KG1 (cell line): ENCODE data around the gene THOC6.
"Not testable (repeated sequence)": the region's sequence is repeated elsewhere in the genome, so short reads cannot be mapped to it uniquely, and the experiment has no call there.

Experiments used
- DNase-seq: peaks from one replicate; lab custom pipeline; 2025; lab: John Stamatoyannopoulos, UW

The THOC6 gene

DNA sequence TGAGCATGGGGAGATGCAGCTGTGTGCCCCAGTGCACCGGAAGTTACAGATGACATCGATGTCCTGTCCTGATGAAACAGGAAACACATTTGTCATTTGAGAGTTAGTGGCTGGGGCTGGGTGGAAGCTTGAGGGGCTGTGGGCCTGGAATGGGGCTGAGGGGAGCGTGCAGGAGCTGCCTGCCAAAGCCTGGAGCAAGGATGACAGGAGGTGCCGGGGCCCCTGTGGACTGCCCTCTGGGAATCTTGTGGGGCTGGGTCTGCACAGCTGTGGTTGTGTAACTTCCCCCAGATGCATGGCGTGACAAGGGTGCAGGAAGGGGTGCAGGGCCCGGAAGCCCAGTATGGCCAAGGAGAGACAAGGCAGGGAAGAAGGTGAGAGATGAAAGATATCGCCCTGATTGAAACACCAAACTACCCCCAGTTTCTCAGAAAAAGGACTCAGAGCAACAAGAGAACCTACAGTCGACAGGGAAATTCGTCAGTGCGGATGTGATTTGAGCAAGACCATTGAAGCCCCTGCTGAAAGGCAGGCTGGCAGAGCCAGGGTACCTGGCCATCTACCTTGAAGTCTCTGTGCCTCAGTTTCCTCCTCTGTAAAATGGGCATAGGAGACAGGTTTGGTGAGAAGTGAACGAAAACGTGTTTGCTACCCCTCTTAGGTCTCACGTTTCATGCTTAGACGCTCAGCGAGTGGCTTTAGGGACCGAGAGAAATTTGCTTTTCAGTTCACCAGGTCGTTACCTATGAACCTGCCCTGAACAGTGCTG is 31.3 kb downstream of the THOC6 start:
- peak; percentile 58 for DNase-seq

GRCh38 chr16:3055734-3056115 is 31.9 kb downstream of the THOC6 start:
- DNase-seq = not testable (repeated sequence)

DNA sequence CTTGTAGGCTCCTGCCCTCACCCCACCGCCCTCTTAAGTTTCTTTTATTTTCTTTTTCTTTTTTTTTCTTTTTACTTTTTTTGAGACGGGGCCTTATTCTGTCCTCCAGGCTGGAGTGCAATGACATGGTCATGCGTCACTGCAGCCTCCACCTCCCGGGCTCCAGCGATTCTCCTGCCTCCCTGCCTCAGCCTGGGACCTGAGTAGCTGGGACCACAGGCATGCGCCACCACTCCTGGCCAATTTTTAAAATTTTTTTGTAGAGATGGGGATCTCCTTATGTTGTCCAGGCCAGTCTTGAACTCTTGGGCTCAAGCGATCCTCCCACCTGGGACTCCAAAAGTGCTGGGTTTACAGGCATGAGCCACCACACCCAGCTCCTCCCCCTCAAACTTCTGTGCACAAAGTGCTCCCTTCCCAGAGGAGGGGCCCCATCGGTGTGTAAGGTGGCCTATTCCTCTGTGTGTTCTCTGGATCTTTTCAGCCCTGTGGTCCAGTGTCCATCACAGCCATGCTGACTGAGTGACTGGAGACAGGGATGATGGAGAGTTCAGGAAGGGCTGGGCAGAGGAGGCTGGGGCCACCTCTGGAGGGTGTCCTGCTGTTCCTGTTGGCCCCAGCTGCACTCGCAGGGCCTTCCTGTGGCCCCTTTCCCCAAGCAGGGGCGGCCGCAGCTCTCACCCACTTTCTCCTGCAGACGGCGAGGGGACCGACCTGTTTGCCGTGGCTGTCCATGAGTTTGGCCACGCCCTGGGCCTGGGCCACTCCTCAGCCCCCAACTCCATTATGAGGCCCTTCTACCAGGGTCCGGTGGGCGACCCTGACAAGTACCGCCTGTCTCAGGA is 32.7 kb downstream of the THOC6 start:
- DNase-seq = no peak

DNA sequence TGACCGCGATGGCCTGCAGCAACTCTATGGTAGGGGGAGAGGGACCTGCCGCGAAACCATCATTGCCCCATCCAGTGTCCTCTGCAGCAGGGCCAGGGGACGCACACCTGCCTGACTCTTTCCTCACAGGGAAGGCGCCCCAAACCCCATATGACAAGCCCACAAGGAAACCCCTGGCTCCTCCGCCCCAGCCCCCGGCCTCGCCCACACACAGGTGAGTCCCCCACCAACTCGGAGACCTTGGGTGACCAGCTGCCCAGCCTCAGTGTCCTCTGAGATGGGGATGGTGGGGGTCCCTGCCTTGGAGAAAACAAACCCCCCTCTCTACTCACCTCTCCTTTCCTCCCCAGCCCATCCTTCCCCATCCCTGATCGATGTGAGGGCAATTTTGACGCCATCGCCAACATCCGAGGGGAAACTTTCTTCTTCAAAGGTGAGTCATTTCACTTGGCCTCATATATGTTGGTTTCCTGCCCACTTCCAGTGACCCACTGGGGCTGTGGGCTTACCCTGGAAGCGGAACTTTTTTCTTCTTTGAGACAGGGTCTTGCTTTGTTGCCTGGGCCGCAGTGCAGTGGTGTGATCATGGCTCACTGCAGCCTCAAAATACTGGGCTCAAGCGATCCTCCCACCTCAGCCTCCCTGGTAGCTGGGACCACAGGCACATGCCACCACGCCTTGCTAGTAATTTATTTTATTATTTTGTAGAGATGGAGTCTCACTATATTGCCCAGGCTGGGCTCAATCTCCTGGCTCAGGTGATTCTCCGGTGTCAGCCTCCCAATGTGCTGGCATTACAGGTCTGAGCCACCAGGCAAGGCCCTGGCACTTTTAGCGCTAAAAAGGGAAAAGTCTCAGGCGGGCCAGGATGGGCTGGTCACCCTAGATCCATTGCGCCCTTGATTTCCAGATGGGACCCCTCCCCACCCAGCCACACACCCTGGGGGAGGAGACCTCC is 33.6 kb downstream of the THOC6 start:
- DNase-seq = no peak

- DNase-seq = no peak
These were observed 34.5 kb downstream of the THOC6 start for GRCh38 chr16:3058139-3059030.

- peak; percentile 77 for DNase-seq
These were observed 35.3 kb downstream of the THOC6 start for GRCh38 chr16:3059041-3059722.

- DNase-seq = no peak
These were observed 35.9 kb downstream of the THOC6 start for GRCh38 chr16:3059723-3060242.

DNA sequence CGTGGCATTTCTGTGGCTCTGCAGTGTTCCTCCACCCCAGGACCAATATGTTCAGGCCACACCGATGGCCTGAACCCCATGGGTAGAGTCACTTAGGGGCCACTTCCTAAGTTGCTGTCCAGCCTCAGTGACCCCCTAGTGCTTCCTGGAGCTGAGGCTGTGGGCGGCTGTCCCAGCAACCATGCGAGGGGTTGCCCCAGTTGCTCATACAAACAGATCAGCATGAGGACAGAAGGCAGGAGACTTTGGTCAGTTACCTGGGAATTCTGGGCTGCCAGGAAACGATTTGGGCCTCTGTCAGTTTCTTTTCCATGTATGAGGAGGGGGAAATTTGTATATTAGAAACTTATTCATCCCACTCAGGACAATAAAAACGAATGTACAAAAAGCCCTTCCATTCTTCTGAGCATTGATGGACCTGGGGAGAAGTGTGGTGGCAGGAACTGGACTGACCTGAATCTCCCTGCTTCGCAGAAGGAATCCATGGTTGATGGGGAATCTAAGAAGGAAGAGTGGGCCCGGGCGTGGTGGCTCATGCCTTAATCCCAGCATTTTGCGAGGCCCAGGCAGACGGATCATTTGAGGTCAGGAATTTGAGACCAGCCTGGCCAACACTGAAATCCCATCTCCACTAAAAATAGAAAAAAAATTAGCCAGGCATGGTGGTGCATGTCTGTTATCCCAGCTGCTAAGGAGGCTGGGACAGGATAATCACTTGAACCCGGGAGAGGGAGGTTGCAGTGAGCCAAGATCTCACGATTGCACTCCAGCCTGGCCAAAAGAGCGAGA is 36.7 kb downstream of the THOC6 start:
- DNase-seq = no peak

DNA sequence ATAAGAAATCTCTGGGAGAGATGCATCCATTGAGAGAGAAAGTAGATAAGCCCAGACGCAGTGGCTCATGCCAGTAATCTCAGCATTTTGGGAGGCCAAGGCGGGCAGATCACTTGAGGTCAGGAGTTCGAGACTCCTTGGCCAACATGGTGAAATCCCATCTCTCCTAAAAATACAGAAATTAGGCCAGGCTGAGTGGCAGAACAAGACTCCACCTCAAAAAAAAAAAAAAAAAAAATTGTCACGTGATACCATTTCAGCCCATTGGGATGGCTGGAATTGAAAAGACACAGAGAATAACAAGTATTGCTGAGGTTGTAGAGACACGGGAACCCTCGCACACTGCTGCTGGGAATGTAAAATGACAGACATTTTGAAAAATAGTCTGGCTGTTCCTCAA is 38.7 kb downstream of the THOC6 start:
- no peak for DNase-seq

DNA sequence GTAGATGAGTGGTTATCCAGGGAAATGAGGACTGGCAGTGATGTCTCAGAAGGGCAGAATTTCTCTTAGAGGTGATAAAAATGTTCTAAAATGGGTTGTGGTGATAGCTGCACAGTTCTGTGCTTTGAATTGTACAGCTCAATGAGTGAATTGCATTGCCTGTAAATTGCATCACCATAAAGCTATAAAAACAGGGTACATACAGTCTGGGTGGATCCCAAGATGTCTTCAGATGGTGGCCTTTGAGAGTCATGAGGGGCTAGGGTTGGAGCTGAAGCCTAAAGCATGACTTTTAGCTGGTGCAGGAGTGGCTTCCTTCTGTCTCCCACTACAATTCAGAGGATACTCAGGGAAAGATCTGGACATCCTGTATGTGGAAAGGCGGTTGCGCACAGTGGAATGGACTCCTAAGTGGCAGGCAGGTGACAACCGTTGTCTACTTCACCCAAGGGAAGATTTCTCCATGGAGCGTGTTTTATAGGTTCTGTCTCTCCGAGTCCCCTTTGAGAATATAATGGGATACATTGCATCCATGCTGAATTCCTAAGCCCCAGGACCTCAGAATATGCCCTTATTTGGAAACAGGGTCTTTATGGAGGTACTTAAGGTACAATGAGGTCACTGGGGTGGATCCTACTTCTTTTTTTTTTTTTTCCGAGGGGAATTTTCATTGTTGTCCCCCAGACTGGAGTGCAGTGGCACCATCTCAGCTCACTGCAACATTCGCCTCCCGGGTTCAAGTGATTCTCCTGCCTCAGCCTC is 40.0 kb downstream of the THOC6 start:
- no peak for DNase-seq

DNA sequence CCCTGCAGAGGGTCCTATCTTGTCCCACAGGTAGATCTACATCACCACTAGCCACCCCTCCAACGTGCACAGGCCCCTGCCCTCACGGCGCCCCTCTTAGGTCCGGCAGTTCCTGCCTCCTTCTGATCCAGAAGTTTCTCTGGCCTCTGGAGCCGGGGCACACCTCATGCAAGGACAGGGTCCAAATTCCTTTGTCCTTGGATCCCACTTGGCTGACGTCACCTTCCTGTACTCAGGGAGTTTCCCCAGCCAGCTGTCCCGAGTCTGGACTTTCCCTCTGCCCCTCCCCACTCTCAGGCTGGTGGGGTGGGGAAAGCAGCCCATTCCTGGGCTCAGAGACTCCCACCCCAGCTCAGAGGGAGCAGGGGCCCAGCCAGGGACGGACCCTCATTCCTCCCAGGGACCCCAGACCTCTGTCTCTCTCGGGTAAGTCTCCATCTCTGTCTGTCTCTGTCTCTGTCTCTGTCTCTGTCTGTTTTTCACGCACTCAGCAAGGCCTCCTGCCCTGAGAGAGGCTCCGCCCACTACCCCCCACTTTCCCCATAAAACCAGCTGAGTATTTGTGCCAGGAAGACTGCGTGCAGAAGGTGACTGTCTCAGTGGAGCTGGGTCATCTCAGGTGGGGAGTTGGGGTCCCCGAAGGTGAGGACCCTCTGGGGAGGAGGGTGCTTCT is 41.4 kb downstream of the THOC6 start, which contains the start of gene IL32:
Gene IL32, plus strand, starts transcription at position 572 of the 673 bp plus-strand sequence. CDS start 172 bp downstream, outside the sequence.
- DNase-seq = no peak

DNA sequence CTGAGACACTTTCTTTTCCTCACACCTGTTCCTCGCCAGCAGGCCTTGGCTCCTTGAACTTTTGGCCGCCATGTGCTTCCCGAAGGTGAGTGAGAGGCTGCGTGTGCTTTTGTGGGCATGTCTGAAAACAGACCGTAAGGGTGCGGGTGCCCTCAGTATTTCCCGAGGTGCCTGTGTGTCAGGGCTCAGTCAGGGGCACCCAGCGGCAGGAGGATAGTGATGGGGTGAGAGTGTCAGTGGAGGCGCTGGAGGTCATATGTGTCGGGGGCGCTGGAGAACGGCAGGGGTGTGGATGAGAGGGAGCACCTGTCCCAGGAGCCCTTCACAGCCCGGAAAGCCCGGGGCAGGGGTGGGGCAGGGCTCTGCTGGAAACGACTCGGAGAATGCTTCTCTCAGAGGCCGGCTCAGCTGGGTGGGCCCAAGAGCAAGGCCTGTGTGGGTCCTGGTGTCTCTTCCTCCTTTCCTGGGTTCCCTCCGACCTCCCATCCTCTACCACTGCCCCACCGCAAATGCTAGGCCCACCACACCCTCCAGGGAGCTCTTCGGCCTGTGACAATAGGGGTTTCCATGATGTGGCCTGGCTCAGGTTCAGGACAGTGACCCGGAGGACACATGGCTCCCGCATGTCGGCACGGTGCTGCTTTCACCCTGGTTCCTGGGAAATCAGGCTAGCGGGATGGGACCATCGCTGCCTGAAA is 42.1 kb downstream of the THOC6 start:
- DNase-seq = no peak

- DNase-seq = no peak
These were observed 42.6 kb downstream of the THOC6 start for GRCh38 chr16:3066440-3066748.

- no peak for DNase-seq
These were observed 44.7 kb downstream of the THOC6 start for GRCh38 chr16:3068487-3068886.

DNA sequence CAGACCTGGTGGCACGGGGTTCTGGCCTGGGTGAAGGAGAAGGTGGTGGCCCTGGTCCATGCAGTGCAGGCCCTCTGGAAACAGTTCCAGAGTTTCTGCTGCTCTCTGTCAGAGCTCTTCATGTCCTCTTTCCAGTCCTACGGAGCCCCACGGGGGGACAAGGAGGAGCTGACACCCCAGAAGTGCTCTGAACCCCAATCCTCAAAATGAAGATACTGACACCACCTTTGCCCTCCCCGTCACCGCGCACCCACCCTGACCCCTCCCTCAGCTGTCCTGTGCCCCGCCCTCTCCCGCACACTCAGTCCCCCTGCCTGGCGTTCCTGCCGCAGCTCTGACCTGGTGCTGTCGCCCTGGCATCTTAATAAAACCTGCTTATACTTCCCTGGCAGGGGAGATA is 45.3 kb downstream of the THOC6 start:
- DNase-seq = not testable (repeated sequence)

GRCh38 chr16:3070608-3071111 is 46.8 kb downstream of the THOC6 start:
- no peak for DNase-seq

DNA sequence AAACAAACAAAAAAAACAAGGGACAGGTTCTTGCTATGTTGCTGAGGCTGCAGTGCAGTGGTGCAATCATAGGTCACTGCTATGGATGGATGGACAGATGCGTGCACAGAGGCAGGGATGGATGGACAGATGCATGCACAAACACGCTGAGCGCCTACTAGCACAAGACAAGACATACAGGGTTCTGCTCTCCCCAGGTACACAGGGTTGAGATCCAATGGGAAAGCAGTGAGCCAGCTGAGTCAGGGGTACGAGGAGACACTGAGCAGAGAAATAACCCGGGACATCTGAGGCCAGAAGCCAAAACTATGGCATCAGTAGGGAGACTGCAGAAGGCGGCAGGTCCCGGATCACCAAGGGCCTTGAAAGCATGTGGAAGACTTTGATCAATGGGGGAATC is 47.8 kb downstream of the THOC6 start:
- DNase-seq = no peak
